ENCODE data around the gene INPP5B. TPM values are rescaled to one million over a fixed set of nuclear protein-coding genes. Genes with fewer than 3 reads are reported as not detected.

The INPP5B gene
- total and polyA plus RNA-seq, 8 donors: 22.5 to 39.9 (median 31.3) TPM

GRCh38 chr1:37872692-37873091 lies 74.2 kb downstream of the INPP5B start:
- Histone ChIP-seq H3K4me3 (no peak overlapping the region), H3K27ac (no peak overlapping the region), H3K27me3 (no peaks in the 10 kb centered on the region), H3K9me3 (no peaks in the 10 kb centered on the region), H3K4me1 (no peaks in the 10 kb centered on the region), H3K36me3 (peaks cover 0 to 100% of the 10 kb centered on the region in 2 donors)
- no peak for TF ChIP-seq CTCF (IDR thresholded peaks at IDR 0.05)
- ATAC-seq (no peak), DNase-seq (no peak)
- intact Hi-C loops (cut with DNase I): no loop called here

- ATAC-seq: no peak
- intact Hi-C loops (cut with DNase I): no loop called here
- no peak for DNase-seq
- Histone ChIP-seq H3K4me1 (no peaks in the 10 kb centered on the region), H3K27ac (no peak overlapping the region), H3K36me3 (peaks cover 0 to 99% of the 10 kb centered on the region in 2 donors), H3K27me3 (no peaks in the 10 kb centered on the region), H3K4me3 (no peak overlapping the region), H3K9me3 (no peaks in the 10 kb centered on the region)
- no peak for TF ChIP-seq CTCF (IDR thresholded peaks at IDR 0.05)
These were observed 78.4 kb downstream of the INPP5B start for GRCh38 chr1:37868466-37868865.

GRCh38 chr1:37867784-37868183 lies 79.1 kb downstream of the INPP5B start:
- no peak for ATAC-seq
- no peak for DNase-seq
- Histone ChIP-seq H3K27ac (no peak overlapping the region), H3K9me3 (no peaks in the 10 kb centered on the region), H3K27me3 (no peaks in the 10 kb centered on the region), H3K36me3 (peaks cover 0 to 99% of the 10 kb centered on the region in 2 donors), H3K4me1 (peaks cover 0 to 3% of the 10 kb centered on the region in 2 donors), H3K4me3 (no peak overlapping the region)
- intact Hi-C loops (cut with DNase I): no loop called here
- no peak for TF ChIP-seq CTCF (IDR thresholded peaks at IDR 0.05)

GRCh38 chr1:37866491-37866890 lies 80.4 kb downstream of the INPP5B start:
- Histone ChIP-seq H3K4me3 (no peak overlapping the region), H3K9me3 (no peaks in the 10 kb centered on the region), H3K4me1 (peaks cover 0 to 12% of the 10 kb centered on the region in 2 donors), H3K27ac (no peak overlapping the region), H3K27me3 (no peaks in the 10 kb centered on the region), H3K36me3 (peaks cover 0 to 98% of the 10 kb centered on the region in 2 donors)
- DNase-seq (no peak), ATAC-seq (no peak)
- no peak for TF ChIP-seq CTCF (IDR thresholded peaks at IDR 0.05)
- intact Hi-C loops (cut with DNase I): no loop called here

- no peak for DNase-seq
- H3K4me3 ChIP-seq: no peak overlapping the region
- TF ChIP-seq CTCF (IDR thresholded peaks at IDR 0.05): no peak
- no peaks in the 10 kb centered on the region for H3K27me3 ChIP-seq
- peaks cover 0 to 16% of the 10 kb centered on the region in 2 donors for H3K4me1 ChIP-seq
- H3K9me3 ChIP-seq: no peaks in the 10 kb centered on the region
- H3K36me3 ChIP-seq: peaks cover 0 to 96% of the 10 kb centered on the region in 2 donors
- no peak overlapping the region for H3K27ac ChIP-seq
- no peak for ATAC-seq
- intact Hi-C loops (cut with DNase I): no loop called here
These were observed 81.3 kb downstream of the INPP5B start for GRCh38 chr1:37865348-37866120.

All from left lung (tissue), 10 donors.